ENCODE data around the gene EXOC3L2.

GRCh38 chr19:45251452-45252354 is 6.5 kb upstream of the EXOC3L2 start:
- TF ChIP-seq CTCF (IDR thresholded peaks at IDR 0.05) (no peak), POLR2A (IDR thresholded peaks at IDR 0.05) (no peak), EP300 (IDR thresholded peaks at IDR 0.05) (no peak)
